ENCODE data around the gene SEC61B. TPM values are rescaled to one million over a fixed set of nuclear protein-coding genes. Genes with fewer than 3 reads are reported as not detected.

Gene SEC61B
- total RNA-seq, 1 experiment from 2014 or later = 167 TPM

DNA sequence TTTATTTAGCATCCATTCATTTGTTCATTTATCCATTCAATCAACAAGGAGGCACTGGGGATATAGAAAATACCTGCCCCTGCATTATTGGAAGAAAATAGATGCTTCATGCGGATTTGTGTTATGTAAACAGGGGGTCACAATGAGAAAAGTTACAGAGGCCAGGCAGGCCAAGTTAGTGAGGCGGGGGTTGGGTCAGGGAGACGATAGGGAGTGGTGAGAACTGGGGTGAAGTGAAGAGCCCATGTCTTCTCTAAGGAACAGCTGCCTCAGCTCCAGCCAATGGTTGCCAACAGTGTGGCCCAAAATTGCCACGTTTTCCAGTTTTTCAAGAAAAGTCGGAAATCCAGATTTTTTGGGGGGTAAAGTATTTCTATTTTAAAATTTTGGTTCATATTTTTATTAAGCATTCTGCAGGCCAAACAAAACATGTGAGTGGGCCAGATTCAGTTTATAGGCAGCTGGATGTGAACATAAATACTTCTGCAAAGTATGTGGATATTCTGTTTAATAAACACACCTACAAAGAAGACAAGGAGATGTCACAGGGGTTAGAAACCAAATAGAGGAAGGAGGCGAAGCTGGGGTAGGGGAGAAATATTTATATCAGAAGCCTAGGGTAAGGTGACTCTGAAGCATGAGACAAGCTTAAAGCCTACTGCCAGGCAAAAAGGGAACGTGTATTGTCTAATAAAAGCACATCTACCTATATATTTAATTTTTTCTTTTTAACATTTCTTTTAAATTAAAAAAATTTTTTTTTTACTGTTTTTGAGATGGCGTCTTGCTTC lies 44.3 kb upstream of the SEC61B start:
- POLR2A ChIA-PET = no interaction called here
- CTCF ChIA-PET = no interaction called here
- H3K27ac Mint-ChIP-seq = no peak overlapping the region; the same call in 1 of the 2 replicates
- no peak for ATAC-seq
- TF ChIP-seq ERG (CRISPR knock-in tag; IDR thresholded peaks at IDR 0.05) = no peak
- TF ChIP-seq ZNF532 (CRISPR knock-in tag; IDR thresholded peaks at IDR 0.05; ENCODE audit: borderline replicate concordance) = no peak
- TF ChIP-seq ZNF219 (CRISPR knock-in tag; IDR thresholded peaks at IDR 0.05; ENCODE audit: borderline replicate concordance) = no peak
- TF ChIP-seq, protein P1, sequence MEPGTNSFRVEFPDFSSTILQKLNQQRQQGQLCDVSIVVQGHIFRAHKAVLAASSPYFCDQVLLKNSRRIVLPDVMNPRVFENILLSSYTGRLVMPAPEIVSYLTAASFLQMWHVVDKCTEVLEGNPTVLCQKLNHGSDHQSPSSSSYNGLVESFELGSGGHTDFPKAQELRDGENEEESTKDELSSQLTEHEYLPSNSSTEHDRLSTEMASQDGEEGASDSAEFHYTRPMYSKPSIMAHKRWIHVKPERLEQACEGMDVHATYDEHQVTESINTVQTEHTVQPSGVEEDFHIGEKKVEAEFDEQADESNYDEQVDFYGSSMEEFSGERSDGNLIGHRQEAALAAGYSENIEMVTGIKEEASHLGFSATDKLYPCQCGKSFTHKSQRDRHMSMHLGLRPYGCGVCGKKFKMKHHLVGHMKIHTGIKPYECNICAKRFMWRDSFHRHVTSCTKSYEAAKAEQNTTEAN (CRISPR knock-in tag; IDR thresholded peaks at IDR 0.05) = no peak
- TF ChIP-seq ELF4 (CRISPR knock-in tag; IDR thresholded peaks at IDR 0.05; ENCODE audit: low read depth) = no peak
- no peak for TF ChIP-seq JAZF1 (CRISPR knock-in tag; IDR thresholded peaks at IDR 0.05)
- no peak for TF ChIP-seq MLX (CRISPR knock-in tag; IDR thresholded peaks at IDR 0.05)
- TF ChIP-seq ESRRA (CRISPR knock-in tag; IDR thresholded peaks at IDR 0.05; ENCODE audit: borderline replicate concordance) = no peak
- H3K27me3 Mint-ChIP-seq (ENCODE audit: low read depth) = no peaks in the 10 kb centered on the region; the same call in 1 of the 2 replicates
- H3K4me3 Mint-ChIP-seq = no peak overlapping the region
- H3K4me1 Mint-ChIP-seq = peaks cover 21% of the 10 kb centered on the region
- H3K9me3 Mint-ChIP-seq = no peaks in the 10 kb centered on the region
- no peak for DNase-seq (ENCODE audit: low spot score)
- H3K36me3 Mint-ChIP-seq = no peaks in the 10 kb centered on the region

GRCh38 chr9:99178912-99179872 lies 42.9 kb upstream of the SEC61B start:
- POLR2A ChIA-PET = no interaction called here
- Mint-ChIP-seq H3K4me1 (peaks cover 17% of the 10 kb centered on the region), H3K9me3 (no peaks in the 10 kb centered on the region), H3K4me3 (no peak overlapping the region), H3K27me3 (ENCODE audit: low read depth) (no peaks in the 10 kb centered on the region; the same call in 1 of the 2 replicates), H3K27ac (no peak overlapping the region; the same call in 1 of the 2 replicates), H3K36me3 (no peaks in the 10 kb centered on the region)
- CTCF ChIA-PET = interaction anchor here (0.6 kb wide), 1 partner anchor 661 kb away, joined by 3 read pairs; no protein-coding TSS in a partner anchor
- TF ChIP-seq EMX1 (CRISPR knock-in tag; IDR thresholded peaks at IDR 0.05) (no peak), NR1H2 (CRISPR knock-in tag; IDR thresholded peaks at IDR 0.05) (no peak), ZNF219 (CRISPR knock-in tag; IDR thresholded peaks at IDR 0.05; ENCODE audit: borderline replicate concordance) (no peak), MYBL2 (CRISPR knock-in tag; IDR thresholded peaks at IDR 0.05) (no peak), SOX15 (CRISPR knock-in tag; IDR thresholded peaks at IDR 0.05) (no peak), ZNF121 (CRISPR knock-in tag; IDR thresholded peaks at IDR 0.05) (no peak), HMGA2 (CRISPR knock-in tag; IDR thresholded peaks at IDR 0.05) (no peak), JAZF1 (CRISPR knock-in tag; IDR thresholded peaks at IDR 0.05) (no peak), ZNF396 (CRISPR knock-in tag; IDR thresholded peaks at IDR 0.05; ENCODE audit: borderline replicate concordance) (no peak), PREB (CRISPR knock-in tag; IDR thresholded peaks at IDR 0.05; ENCODE audit: borderline replicate concordance) (no peak), ELF4 (CRISPR knock-in tag; IDR thresholded peaks at IDR 0.05; ENCODE audit: low read depth) (no peak), TEAD4 (CRISPR knock-in tag; IDR thresholded peaks at IDR 0.05) (no peak), NR3C1 (CRISPR knock-in tag; conservative IDR thresholded peaks at IDR 0.05; ENCODE audit: low read depth) (no peak), ZNF416 (CRISPR knock-in tag; IDR thresholded peaks at IDR 0.05) (no peak)
- TF ChIP-seq, protein P2, sequence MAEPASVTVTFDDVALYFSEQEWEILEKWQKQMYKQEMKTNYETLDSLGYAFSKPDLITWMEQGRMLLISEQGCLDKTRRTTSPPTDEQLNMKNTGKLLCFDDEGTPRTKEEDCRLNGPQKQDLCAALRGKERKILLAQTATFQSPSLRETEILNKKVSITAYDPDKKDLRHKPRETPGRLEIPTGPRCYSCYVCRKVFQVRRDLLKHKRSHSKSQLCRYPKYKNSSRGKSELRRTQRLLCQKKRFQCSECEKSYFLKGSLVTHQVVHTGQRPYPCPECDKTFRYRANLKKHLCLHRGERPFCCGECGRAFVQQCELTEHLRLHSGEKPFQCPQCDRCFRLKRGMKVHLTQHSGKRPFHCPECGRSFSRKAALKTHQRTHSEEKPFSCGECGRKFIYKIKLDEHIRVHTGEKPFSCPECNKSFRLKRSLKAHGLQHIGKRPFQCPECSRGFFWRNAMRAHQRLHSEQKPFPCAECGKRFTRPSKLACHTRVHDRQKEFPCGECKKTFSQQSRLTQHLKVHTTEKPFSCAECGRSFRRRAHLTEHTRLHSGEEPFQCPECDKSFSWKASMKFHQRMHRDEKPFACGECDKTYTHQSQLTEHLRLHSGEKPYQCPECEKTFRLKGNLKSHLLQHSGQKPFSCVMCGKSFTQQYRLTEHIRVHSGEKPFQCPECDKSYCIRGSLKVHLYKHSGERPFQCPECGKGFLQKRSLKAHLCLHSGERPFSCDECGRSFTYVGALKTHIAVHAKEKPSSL (CRISPR knock-in tag; conservative IDR thresholded peaks at IDR 0.05) = no peak
- DNase-seq (ENCODE audit: low spot score) (no peak), ATAC-seq (no peak)

Measured in WTC11 (cell line).